Spleen (tissue), 11 donors: Measurements from ENCODE around the gene TBC1D9B. TPM values are rescaled to one million over a fixed set of nuclear protein-coding genes. Genes with fewer than 3 reads are reported as not detected.
A peak's percentile ranks its signal among the peaks of the same experiment; 100 is the strongest.

Experiments used
- DNase-seq: peaks from one replicate; pipeline ENCODE4 v3.0.0-alpha.2; 2020
- H3K27ac ChIP-seq, 8 donors: fragments of 200-600 bp; sonication (generic) in 7 of 8; 1 replicate in 4 of 8; 2 replicates in 4 of 8; pipeline versions ENCODE4 v1.5.0 to v1.8.0; 2016 to 2021; ENCODE audit warnings: inconsistent platforms in 4 of 8, mild to moderate bottlenecking in 4 of 8, moderate library complexity in 1 of 8
- H3K27me3 ChIP-seq, 7 donors: fragments of 200-600 bp; sonication (generic) in 6 of 7; replicated peaks in 1 of 7; 1 replicate in 4 of 7; 2 replicates in 3 of 7; pipeline versions ENCODE4 v1.5.0 to v1.8.0; 2016 to 2021; ENCODE audit warnings: inconsistent platforms in 3 of 7, mild to moderate bottlenecking in 1 of 7
- H3K36me3 ChIP-seq, 6 donors: fragments of 200-600 bp; sonication (generic) in 5 of 6; 1 replicate in 4 of 6; 2 replicates in 2 of 6; pipeline versions ENCODE4 v1.5.0 to v1.8.0; 2016 to 2021; ENCODE audit warnings: inconsistent platforms in 2 of 6
- H3K4me1 ChIP-seq, 6 donors: fragments of 200-600 bp; sonication (generic) in 5 of 6; 1 replicate in 3 of 6; 2 replicates in 3 of 6; pipeline versions ENCODE4 v1.5.0 to v1.8.0; 2016 to 2021; ENCODE audit warnings: inconsistent platforms in 3 of 6
- H3K4me3 ChIP-seq, 8 donors: fragments of 200-600 bp; sonication (generic) in 7 of 8; 1 replicate in 4 of 8; 2 replicates in 4 of 8; pipeline versions ENCODE4 v1.5.0 to v1.8.0; 2016 to 2021; ENCODE audit warnings: inconsistent platforms in 4 of 8, mild to moderate bottlenecking in 4 of 8, moderate library complexity in 2 of 8
- H3K9me3 ChIP-seq, 8 donors: fragments of 200-600 bp; sonication (generic) in 7 of 8; 1 replicate in 4 of 8; 2 replicates in 4 of 8; pipeline versions ENCODE4 v1.5.0 to v1.8.0; 2016 to 2021; ENCODE audit warnings: inconsistent platforms in 4 of 8
- CTCF ChIP-seq, 11 experiments: fragments of 200-600 bp in 7 of 11; fragments of 450-650 bp in 4 of 11; sonication (generic) in 4 of 11; IDR thresholded peaks in 8 of 11; conservative IDR thresholded peaks in 3 of 11; 1 replicate in 7 of 11; 2 replicates in 4 of 11; pipeline versions ENCODE4 v1.4.0 to v1.8.0; 2016 to 2021; ENCODE audit warnings: antibody characterized with exemption in 11 of 11, inconsistent platforms in 4 of 11, mild to moderate bottlenecking in 1 of 11
- POLR2A ChIP-seq, 3 donors: fragments of 450-650 bp; IDR thresholded peaks; one replicate each; pipeline ENCODE4 v1.5.1; 2017; ENCODE audit warnings: antibody characterized with exemption in 3 of 3, mild to moderate bottlenecking in 1 of 3
- POLR2AphosphoS5 ChIP-seq, 3 donors: sonication (generic); formaldehyde crosslinking; IDR thresholded peaks; one replicate each; pipeline ENCODE4 v1.5.1; 2017; ENCODE audit warnings: antibody characterized with exemption in 3 of 3
- WGBS, 5 donors: extraction: QIAGEN DNeasy Blood & Tissue Kit in 3 of 5; methylation state at CpG; one replicate each; pipeline versions ENCODE4 v1.1.5 to v1.1.7; 2013 to 2018; 5-methylcytosine and 5-hydroxymethylcytosine counted together
- intact Hi-C: fragments of 100-400 bp; cut with DNase I; formaldehyde crosslinking; loops from one replicate; pipeline ENCODE4 v1.15.0; 2023; ENCODE audit warnings: low total_unique reads
- polyA plus RNA-seq, 3 donors: library from polyadenylated mRNA; stranded (reverse); fragments of 200-250 nt; gene quantifications; one replicate each; pipeline ENCODE4 v1.2.1, GENCODE V29; 2013
- total RNA-seq, 7 donors: library from RNA; depleted of rRNA in 3 of 7; stranded (reverse); fragments of >200 nt in 3 of 7; fragmentation: NEBNext Ultra II Directional in 4 of 7; extraction: Animal tissue kit (Norgen Biotek cat#: 25700) in 4 of 7; gene quantifications; one replicate each; pipeline versions ENCODE4 v1.1.0 to v1.2.1, GENCODE V29; 2016 to 2021
- donor health status: healthy with polysubstance abuse.
- donor health status: DM: no; HTN: no; CAD: no; lungs with moderate emphysema.
- donor health status: DM: no; HTN: no; CAD: no.
- donor health status: Bipolar disorder and iron deficiency.
- donor health status: healthy.
- donor health status: DM: no; HTN: no; CAD: no.
- donor health status: DM: yes; HTN: yes; CAD: no.

The TBC1D9B gene
- total and polyA plus RNA-seq, 10 donors: 29.5 to 140 (median 109) TPM

GRCh38 chr5:179918742-179919486, 11.2 kb upstream of the TBC1D9B start:
- 89 to 96% (median 94%) methylated on average over 19 of the region's 19 CpGs for WGBS, 5 donors
- no peak for DNase-seq
- intact Hi-C loops: no loop called here
- peaks cover 0 to 23% (median 16%) of the 10 kb centered on the region in 6 donors for H3K4me1 ChIP-seq
- peaks cover 0 to 14% (median 0%) of the 10 kb centered on the region in 7 donors for H3K27me3 ChIP-seq
- H3K9me3 ChIP-seq: no peaks in the 10 kb centered on the region
- no peaks in the 10 kb centered on the region for H3K36me3 ChIP-seq
- no peak for TF ChIP-seq POLR2AphosphoS5 (IDR thresholded peaks at IDR 0.05)
- TF ChIP-seq POLR2A (IDR thresholded peaks at IDR 0.05): no peak
- TF ChIP-seq CTCF (IDR thresholded peaks at IDR 0.05 in 8 of 11, conservative IDR thresholded peaks at IDR 0.05 in 3 of 11): no peak
- no peak overlapping the region for H3K4me3 ChIP-seq
- H3K27ac ChIP-seq: no peak overlapping the region

GRCh38 chr5:179916523-179916922, 8.8 kb upstream of the TBC1D9B start:
- no peak for DNase-seq
- 86 to 97% (median 91%) methylated on average over 5 to 6 of the region's 6 CpGs for WGBS, 5 donors
- Histone ChIP-seq H3K9me3 (no peaks in the 10 kb centered on the region), H3K27me3 (peaks cover 0 to 14% (median 0%) of the 10 kb centered on the region in 7 donors), H3K4me1 (peaks cover 0 to 29% (median 19%) of the 10 kb centered on the region in 6 donors), H3K4me3 (no peak overlapping the region), H3K36me3 (no peaks in the 10 kb centered on the region), H3K27ac (peak overlapping the region in 2 of 8 donors; percentile 29 to 34)
- intact Hi-C loops: no loop called here
- TF ChIP-seq POLR2AphosphoS5 (IDR thresholded peaks at IDR 0.05): no peak

- intact Hi-C loops: no loop called here
Measured at GRCh38 chr5:179915406-179915935, 7.8 kb upstream of the TBC1D9B start.

GRCh38 chr5:179914032-179914755, 6.5 kb upstream of the TBC1D9B start:
- Histone ChIP-seq H3K9me3 (no peaks in the 10 kb centered on the region), H3K27me3 (peaks cover 0 to 14% (median 0%) of the 10 kb centered on the region in 7 donors), H3K27ac (peak overlapping the region in 3 of 8 donors; percentile 34 to 60 (median 40)), H3K4me3 (no peak overlapping the region), H3K36me3 (no peaks in the 10 kb centered on the region), H3K4me1 (peaks cover 0 to 29% (median 19%) of the 10 kb centered on the region in 6 donors)
- TF ChIP-seq POLR2A (IDR thresholded peaks at IDR 0.05): no peak
- TF ChIP-seq POLR2AphosphoS5 (IDR thresholded peaks at IDR 0.05): no peak
- TF ChIP-seq CTCF (IDR thresholded peaks at IDR 0.05 in 8 of 11, conservative IDR thresholded peaks at IDR 0.05 in 3 of 11): no peak
- intact Hi-C loops: no loop called here
- peak; percentile 38 for DNase-seq
- WGBS, 5 donors: 61 to 77% (median 63%) methylated on average over 8 of the region's 8 CpGs

More at GRCh38 chr5:179915406-179915935, 7.8 kb upstream of the TBC1D9B start:
- no peak for TF ChIP-seq POLR2A (IDR thresholded peaks at IDR 0.05)
- TF ChIP-seq CTCF (IDR thresholded peaks at IDR 0.05 in 8 of 11, conservative IDR thresholded peaks at IDR 0.05 in 3 of 11): no peak
- TF ChIP-seq POLR2AphosphoS5 (IDR thresholded peaks at IDR 0.05): no peak
- peaks cover 0 to 29% (median 19%) of the 10 kb centered on the region in 6 donors for H3K4me1 ChIP-seq
- no peaks in the 10 kb centered on the region for H3K9me3 ChIP-seq
- 83 to 90% (median 89%) methylated on average over 9 to 10 of the region's 10 CpGs for WGBS, 5 donors
- no peak overlapping the region for H3K4me3 ChIP-seq
- H3K27ac ChIP-seq: no peak overlapping the region
- H3K36me3 ChIP-seq: no peaks in the 10 kb centered on the region
- H3K27me3 ChIP-seq: peaks cover 0 to 14% (median 0%) of the 10 kb centered on the region in 7 donors
- no peak for DNase-seq
